Hepatocyte (in vitro differentiated cells): ENCODE measurements around the gene PVALEF.

ENCODE experiments used
- EZH2 ChIP-seq: fragments of 200-600 bp; sonication (generic); IDR thresholded peaks from 2 replicates; pipeline ENCODE4 v1.6.1; 2016; ENCODE audit warnings: antibody characterized with exemption, mild to moderate bottlenecking, borderline replicate concordance
- EZH2phosphoT487 ChIP-seq: fragments of 200-600 bp; sonication (generic); IDR thresholded peaks from one replicate; pipeline ENCODE4 v1.6.1; 2018; ENCODE audit warnings: antibody characterized with exemption, mild to moderate bottlenecking, low read depth, moderate library complexity; ENCODE audit not compliant: unreplicated experiment, severe bottlenecking
- TF ChIP-seq, protein P1 (sequence below): fragments of 200-600 bp; sonication (generic); IDR thresholded peaks from 2 replicates; pipeline ENCODE4 v1.5.1; 2016; ENCODE audit warnings: antibody characterized with exemption, mild to moderate bottlenecking; ENCODE audit not compliant: poor library complexity

DNA sequence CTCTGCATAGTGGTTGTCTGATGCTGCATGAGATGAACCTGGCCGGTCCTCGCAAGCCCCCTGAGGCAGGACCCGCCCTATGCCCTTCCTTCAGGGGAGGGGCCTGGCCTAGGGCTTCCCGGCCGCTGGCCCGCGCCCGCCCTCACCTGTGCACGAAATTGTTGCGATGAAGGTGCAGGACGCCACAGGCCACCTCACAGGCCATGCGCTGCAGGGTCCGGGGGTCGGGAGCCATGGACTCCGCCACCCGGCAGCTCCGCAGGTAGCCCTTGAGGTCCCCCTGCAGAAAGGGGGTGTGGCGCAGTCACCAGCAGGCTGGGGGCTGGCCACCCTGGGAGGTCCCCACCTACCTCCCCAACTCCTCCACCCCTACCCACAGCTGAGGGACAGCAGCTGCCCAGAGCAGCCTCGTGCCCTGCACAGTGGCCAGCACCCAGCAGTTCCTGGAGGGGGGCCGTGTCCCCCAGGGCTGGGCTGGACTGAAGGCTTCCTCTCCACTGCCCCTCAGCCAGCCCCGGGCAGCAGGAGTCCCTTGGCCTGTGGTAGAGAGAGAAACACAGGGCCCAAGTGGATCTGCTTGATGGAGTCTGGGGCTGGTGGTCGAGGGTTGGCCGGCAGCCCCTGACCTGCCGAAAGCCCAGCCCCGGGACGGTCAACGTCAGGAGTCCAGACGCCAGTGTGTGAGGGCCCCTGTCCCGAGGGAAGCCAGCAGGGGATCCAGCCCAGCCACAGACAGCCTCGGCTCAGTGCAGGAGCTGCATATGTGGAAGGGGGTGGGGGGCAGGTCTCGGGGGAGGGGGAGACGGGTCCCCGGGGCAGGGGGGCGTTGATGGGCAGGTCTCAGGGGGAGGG lies 38.8 kb upstream of the PVALEF start:
- TF ChIP-seq EZH2phosphoT487 = no peak
- TF ChIP-seq, protein P1, sequence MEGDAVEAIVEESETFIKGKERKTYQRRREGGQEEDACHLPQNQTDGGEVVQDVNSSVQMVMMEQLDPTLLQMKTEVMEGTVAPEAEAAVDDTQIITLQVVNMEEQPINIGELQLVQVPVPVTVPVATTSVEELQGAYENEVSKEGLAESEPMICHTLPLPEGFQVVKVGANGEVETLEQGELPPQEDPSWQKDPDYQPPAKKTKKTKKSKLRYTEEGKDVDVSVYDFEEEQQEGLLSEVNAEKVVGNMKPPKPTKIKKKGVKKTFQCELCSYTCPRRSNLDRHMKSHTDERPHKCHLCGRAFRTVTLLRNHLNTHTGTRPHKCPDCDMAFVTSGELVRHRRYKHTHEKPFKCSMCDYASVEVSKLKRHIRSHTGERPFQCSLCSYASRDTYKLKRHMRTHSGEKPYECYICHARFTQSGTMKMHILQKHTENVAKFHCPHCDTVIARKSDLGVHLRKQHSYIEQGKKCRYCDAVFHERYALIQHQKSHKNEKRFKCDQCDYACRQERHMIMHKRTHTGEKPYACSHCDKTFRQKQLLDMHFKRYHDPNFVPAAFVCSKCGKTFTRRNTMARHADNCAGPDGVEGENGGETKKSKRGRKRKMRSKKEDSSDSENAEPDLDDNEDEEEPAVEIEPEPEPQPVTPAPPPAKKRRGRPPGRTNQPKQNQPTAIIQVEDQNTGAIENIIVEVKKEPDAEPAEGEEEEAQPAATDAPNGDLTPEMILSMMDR = no peak
- TF ChIP-seq EZH2 = no peak
